Glutamatergic neuron (in vitro differentiated cells): ENCODE data around the gene KLF18. TPM values are rescaled to one million over a fixed set of nuclear protein-coding genes. Genes with fewer than 3 reads are reported as not detected.

Experiments used
- DNase-seq: peaks from one replicate; pipeline ENCODE4 v3.0.0; 2022
- H3K27ac Mint-ChIP-seq: one replicate; pipeline ENCODE4 v1.8.0; 2020; ENCODE audit warnings: mild to moderate bottlenecking, mixed read lengths, inconsistent platforms; ENCODE audit not compliant: unreplicated experiment
- H3K27me3 Mint-ChIP-seq: one replicate; pipeline ENCODE4 v1.8.0; 2020; ENCODE audit warnings: mild to moderate bottlenecking, moderate library complexity, mixed read lengths, inconsistent platforms; ENCODE audit not compliant: unreplicated experiment
- H3K36me3 Mint-ChIP-seq: one replicate; pipeline ENCODE4 v1.8.0; 2020; ENCODE audit warnings: mild to moderate bottlenecking, mixed read lengths, inconsistent platforms; ENCODE audit not compliant: unreplicated experiment
- H3K4me1 Mint-ChIP-seq: one replicate; pipeline ENCODE4 v1.8.0; 2020; ENCODE audit warnings: mild to moderate bottlenecking, low read depth, mixed read lengths, inconsistent platforms; ENCODE audit not compliant: unreplicated experiment
- H3K4me3 Mint-ChIP-seq: one replicate; pipeline ENCODE4 v1.8.0; 2020; ENCODE audit warnings: mild to moderate bottlenecking, mixed read lengths, inconsistent platforms; ENCODE audit not compliant: unreplicated experiment
- H3K9me3 Mint-ChIP-seq: one replicate; pipeline ENCODE4 v1.8.0; 2020; ENCODE audit warnings: mild to moderate bottlenecking, moderate library complexity, mixed read lengths, inconsistent platforms; ENCODE audit not compliant: unreplicated experiment
- total RNA-seq: library from RNA; stranded (reverse); fragmentation: NEBNext Ultra II Directional; extraction: Animal tissue kit (Norgen Biotek cat#: 25700); gene quantifications from one replicate; pipeline ENCODE4 v1.2.1, GENCODE V29; 2021; ENCODE audit not compliant: unreplicated experiment
- TF ChIP-seq, protein P1 (sequence below): fragments of 200-600 bp; sonication (generic); IDR thresholded peaks from one replicate; pipeline ENCODE4 v1.5.0; 2021; ENCODE audit not compliant: partially characterized antibody, unreplicated experiment

The KLF18 gene
- total RNA-seq, 1 donor from 2014 or later: 0.17 TPM

DNA sequence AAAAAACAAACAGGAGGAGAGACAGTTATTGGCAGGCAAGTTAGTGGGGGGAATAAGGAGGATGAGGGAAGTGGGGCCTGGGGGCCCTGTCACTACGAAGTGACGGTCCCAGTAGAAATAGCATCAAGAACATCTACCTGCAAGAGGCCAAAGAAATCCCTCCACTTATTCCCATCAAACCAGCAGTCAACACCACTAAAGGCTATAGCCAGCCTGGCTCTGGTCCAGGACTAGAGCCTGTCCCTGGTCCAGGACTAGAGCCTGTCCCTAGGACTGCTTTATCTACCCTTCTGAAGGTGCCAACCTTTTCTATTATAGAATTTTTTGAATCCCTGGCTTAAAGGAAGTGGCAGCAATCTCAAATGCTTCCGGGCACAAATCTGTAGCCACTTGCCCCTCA, 3.2 kb downstream of the KLF18 start:
- Mint-ChIP-seq H3K27ac (no peak overlapping the region), H3K4me3 (no peak overlapping the region), H3K4me1 (no peaks in the 10 kb centered on the region), H3K9me3 (peaks cover 4% of the 10 kb centered on the region), H3K36me3 (no peaks in the 10 kb centered on the region), H3K27me3 (no peaks in the 10 kb centered on the region)
- TF ChIP-seq, protein P1, sequence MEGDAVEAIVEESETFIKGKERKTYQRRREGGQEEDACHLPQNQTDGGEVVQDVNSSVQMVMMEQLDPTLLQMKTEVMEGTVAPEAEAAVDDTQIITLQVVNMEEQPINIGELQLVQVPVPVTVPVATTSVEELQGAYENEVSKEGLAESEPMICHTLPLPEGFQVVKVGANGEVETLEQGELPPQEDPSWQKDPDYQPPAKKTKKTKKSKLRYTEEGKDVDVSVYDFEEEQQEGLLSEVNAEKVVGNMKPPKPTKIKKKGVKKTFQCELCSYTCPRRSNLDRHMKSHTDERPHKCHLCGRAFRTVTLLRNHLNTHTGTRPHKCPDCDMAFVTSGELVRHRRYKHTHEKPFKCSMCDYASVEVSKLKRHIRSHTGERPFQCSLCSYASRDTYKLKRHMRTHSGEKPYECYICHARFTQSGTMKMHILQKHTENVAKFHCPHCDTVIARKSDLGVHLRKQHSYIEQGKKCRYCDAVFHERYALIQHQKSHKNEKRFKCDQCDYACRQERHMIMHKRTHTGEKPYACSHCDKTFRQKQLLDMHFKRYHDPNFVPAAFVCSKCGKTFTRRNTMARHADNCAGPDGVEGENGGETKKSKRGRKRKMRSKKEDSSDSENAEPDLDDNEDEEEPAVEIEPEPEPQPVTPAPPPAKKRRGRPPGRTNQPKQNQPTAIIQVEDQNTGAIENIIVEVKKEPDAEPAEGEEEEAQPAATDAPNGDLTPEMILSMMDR: no peak
- no peak for DNase-seq

- H3K4me1 Mint-ChIP-seq: no peaks in the 10 kb centered on the region
- no peak overlapping the region for H3K27ac Mint-ChIP-seq
- no peak overlapping the region for H3K4me3 Mint-ChIP-seq
- TF ChIP-seq, protein P1: no peak
- no peaks in the 10 kb centered on the region for H3K27me3 Mint-ChIP-seq
- DNase-seq: no peak
- peaks cover 3% of the 10 kb centered on the region for H3K9me3 Mint-ChIP-seq
- H3K36me3 Mint-ChIP-seq: no peaks in the 10 kb centered on the region
These were observed 5.5 kb downstream of the KLF18 start for GRCh38 chr1:44135886-44136285.

DNA sequence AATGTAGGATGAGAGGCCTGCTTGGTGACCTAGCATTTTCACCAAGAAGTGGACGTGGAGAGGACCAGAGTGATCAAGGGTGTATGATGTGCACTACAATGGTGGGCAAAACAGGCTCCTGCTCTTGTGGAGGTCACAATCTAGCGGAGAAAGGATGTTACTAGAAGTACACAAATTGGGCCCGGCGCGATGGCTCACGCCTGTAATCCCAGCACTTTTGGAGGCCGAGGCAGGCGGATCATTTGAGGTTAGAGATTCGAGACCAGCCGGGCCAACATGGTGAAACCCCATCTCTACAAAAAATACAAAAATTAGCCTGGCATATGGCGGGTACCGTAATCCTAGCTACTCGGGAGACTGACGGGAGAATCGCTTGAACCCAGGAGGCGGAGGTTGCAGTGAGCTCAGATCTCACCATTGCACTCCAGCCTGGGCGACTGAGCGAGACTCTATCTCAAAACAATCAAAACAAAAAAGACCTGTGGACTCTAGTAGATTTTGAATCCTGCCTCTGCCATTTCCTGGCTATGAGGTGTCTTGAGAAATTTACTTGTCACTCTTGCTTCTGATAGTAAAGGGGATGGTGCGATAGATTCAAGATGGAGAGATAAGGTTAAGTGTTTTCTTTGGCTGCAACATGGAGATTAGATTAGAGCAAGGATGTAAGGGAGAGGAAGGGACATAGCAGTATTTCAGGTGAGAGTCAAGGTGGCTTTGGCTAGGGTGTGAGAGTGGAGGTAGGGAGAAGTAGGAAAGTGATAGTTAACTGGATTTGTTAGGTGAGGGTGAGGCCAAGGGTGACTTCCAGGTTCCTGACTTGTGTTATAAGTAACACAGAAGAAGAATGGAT, 7.1 kb downstream of the KLF18 start:
- no peaks in the 10 kb centered on the region for H3K9me3 Mint-ChIP-seq
- TF ChIP-seq, protein P1: no peak
- H3K4me3 Mint-ChIP-seq: no peak overlapping the region
- no peaks in the 10 kb centered on the region for H3K36me3 Mint-ChIP-seq
- H3K4me1 Mint-ChIP-seq: no peaks in the 10 kb centered on the region
- no peaks in the 10 kb centered on the region for H3K27me3 Mint-ChIP-seq
- no peak for DNase-seq
- H3K27ac Mint-ChIP-seq: no peak overlapping the region

DNA sequence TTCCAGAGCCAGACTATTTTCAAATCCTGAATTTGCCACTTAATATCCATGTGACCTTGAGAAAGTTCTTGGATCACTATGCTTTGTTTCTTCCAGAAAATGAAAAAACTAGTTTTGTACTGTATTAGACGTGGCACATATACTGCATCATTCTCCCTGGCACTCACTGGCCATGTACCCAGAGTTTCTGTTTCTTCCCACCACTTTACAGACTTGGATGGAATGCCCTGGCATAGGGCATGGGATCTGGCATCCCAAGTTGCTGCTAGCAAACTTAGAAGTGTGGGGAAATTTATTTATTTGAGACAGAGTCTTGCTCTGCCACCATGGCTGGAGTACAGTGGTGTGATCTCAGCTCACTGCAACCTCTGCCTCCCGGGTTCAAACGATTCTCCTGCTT, 10.0 kb downstream of the KLF18 start:
- H3K9me3 Mint-ChIP-seq: no peaks in the 10 kb centered on the region
- no peak overlapping the region for H3K4me3 Mint-ChIP-seq
- TF ChIP-seq, protein P1: no peak
- H3K36me3 Mint-ChIP-seq: no peaks in the 10 kb centered on the region
- no peaks in the 10 kb centered on the region for H3K4me1 Mint-ChIP-seq
- H3K27me3 Mint-ChIP-seq: peaks cover 5% of the 10 kb centered on the region
- no peak for DNase-seq
- H3K27ac Mint-ChIP-seq: no peak overlapping the region
